Suprapubic skin (tissue), 3 donors: ENCODE data around the gene MCF2L2.

Experiments used
- CTCF ChIP-seq, 2 donors: fragments of 200-600 bp in 1 of 2; fragments of 450-650 bp in 1 of 2; sonication (generic) in 1 of 2; IDR thresholded peaks; one replicate each; pipeline ENCODE4 v1.5.1; 2016 to 2019; ENCODE audit warnings: antibody characterized with exemption in 2 of 2, mild to moderate bottlenecking in 1 of 2, moderate library complexity in 1 of 2
- EP300 ChIP-seq: sonication (generic); formaldehyde crosslinking; IDR thresholded peaks from one replicate; pipeline ENCODE4 v1.6.1; 2017; ENCODE audit warnings: antibody characterized with exemption
- POLR2A ChIP-seq, 2 donors: fragments of 450-650 bp; IDR thresholded peaks; one replicate each; pipeline ENCODE4 v1.6.1; 2017; ENCODE audit warnings: antibody characterized with exemption in 2 of 2, mild to moderate bottlenecking in 2 of 2, moderate library complexity in 2 of 2

GRCh38 chr3:183259621-183260020, 168.8 kb downstream of the MCF2L2 start:
- no peak for TF ChIP-seq CTCF (IDR thresholded peaks at IDR 0.05)
- TF ChIP-seq EP300, result no peak
- no peak for TF ChIP-seq POLR2A (IDR thresholded peaks at IDR 0.05)
